ENCODE measurements around the gene TLR9. TPM values are rescaled to one million over a fixed set of nuclear protein-coding genes. Genes with fewer than 3 reads are reported as not detected.

Gene TLR9
- total and polyA plus RNA-seq, 9 of the 15 experiments (the other 6 are each of a cell fraction or from before 2014, with no cell fraction given) = not detected

DNA sequence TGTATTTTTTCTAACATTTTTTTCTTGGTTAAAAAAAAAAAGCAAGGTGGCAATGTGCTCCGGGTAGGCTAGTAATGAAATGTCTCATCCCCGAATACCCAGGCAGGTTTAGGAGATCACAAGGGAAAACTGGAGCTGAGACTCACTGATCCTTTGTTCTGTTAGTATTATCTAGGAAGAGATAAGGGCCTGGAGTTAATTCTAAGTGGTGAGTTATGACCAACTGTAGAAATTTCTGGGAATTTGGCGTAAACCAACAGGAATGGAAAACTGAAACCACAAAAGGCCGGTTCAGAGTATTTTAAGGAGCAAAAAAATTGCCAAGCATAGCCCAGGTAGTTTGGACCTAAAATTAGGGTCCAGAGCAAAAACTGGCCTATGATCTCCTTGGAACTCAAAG lies 32.5 kb upstream of the TLR9 start (continued):
- no peak for TF ChIP-seq CREB5 (CRISPR knock-in tag; IDR thresholded peaks at IDR 0.05)
- TF ChIP-seq ZNF23 (CRISPR knock-in tag; IDR thresholded peaks at IDR 0.05) = no peak

- Histone ChIP-seq H3K27me3 (ENCODE audit: control insufficient read depth in 2 of 2, insufficient read depth in 2 of 2, low read length in 2 of 2) (no peaks in the 10 kb centered on the region), H3K79me2 (ENCODE audit: control insufficient read depth, insufficient read depth, low read length) (peaks cover 6% of the 10 kb centered on the region; the same call in 2 of the 3 replicates), H4K20me1 (replicated peaks; ENCODE audit: control insufficient read depth, insufficient read depth, low read length) (no peaks in the 10 kb centered on the region), H2AFZ (ENCODE audit: low read depth, low read length) (no peak overlapping the region), H3K4me2 (ENCODE audit: insufficient read depth, low read length) (no peak overlapping the region), H3K27ac (ENCODE audit: extremely low read depth, low read depth, low read length) (no peak overlapping the region), H3K9me3 (replicated peaks; ENCODE audit: control insufficient read depth, insufficient read depth, low read depth, low read length) (no peaks in the 10 kb centered on the region), H3K4me3 (no peak overlapping the region), H3K36me3 (ENCODE audit: control insufficient read depth, insufficient read depth, low read length) (peaks cover 97% of the 10 kb centered on the region), H3K9me1 (ENCODE audit: control insufficient read depth, insufficient read depth, low read length) (no peaks in the 10 kb centered on the region), H3K9ac (ENCODE audit: insufficient read depth in 1 of 2, low read depth in 2 of 2, low read length in 2 of 2) (no peak overlapping the region), H3K4me1 (replicated peaks in 1 of 2; ENCODE audit: control insufficient read depth in 2 of 2, insufficient read depth in 2 of 2, low read length in 2 of 2) (peaks cover 0 to 19% of the 10 kb centered on the region in 2 experiments; a peak in 4 of 5 replicates)
- TF ChIP-seq NFYB (IDR thresholded peaks at IDR 0.05; ENCODE audit: extremely low read depth, insufficient read length) (no peak), NFE2 (IDR thresholded peaks at IDR 0.05; ENCODE audit: low read depth) (no peak), KLF6 (CRISPR knock-in tag; IDR thresholded peaks at IDR 0.05; ENCODE audit: borderline replicate concordance) (no peak), ZNF589 (CRISPR knock-in tag; IDR thresholded peaks at IDR 0.05; ENCODE audit: low read depth) (no peak), NONO (IDR thresholded peaks at IDR 0.05; ENCODE audit: low read depth in 2 of 2, low read length in 1 of 2) (no peak), ZNF253 (CRISPR knock-in tag; conservative IDR thresholded peaks at IDR 0.05) (no peak), TAL1 (IDR thresholded peaks at IDR 0.05) (no peak), ZNF347 (CRISPR knock-in tag; IDR thresholded peaks at IDR 0.05; ENCODE audit: low read depth) (no peak), YBX1 (IDR thresholded peaks at IDR 0.05) (no peak), HCFC1 (IDR thresholded peaks at IDR 0.05; ENCODE audit: low read depth, low read length) (no peak), KDM2B (CRISPR knock-in tag; IDR thresholded peaks at IDR 0.05) (no peak), SMAD4 (CRISPR knock-in tag; conservative IDR thresholded peaks at IDR 0.05) (no peak), CBX8 (IDR thresholded peaks at IDR 0.05; ENCODE audit: borderline replicate concordance, extremely low read depth, low read depth, low read length, poor library complexity, severe bottlenecking) (no peak), ZSCAN29 (IDR thresholded peaks at IDR 0.05) (no peak)
- in situ Hi-C loops (cut with MboI) = no loop called here
- FAIRE-seq (no peak), DNase-seq (ENCODE audit: extremely low read depth in 1 of 4, low spot score in 3 of 4) (no peak), ATAC-seq (no peak)
- no TSS peak for BruUV-seq (replicated peaks)
- WGBS (ENCODE audit: insufficient coverage, low coverage, missing lambda C conversion rate) = 92% methylated on average over 3 of the region's 4 CpGs
- POLR2A ChIA-PET = no interaction called here
- intact Hi-C loops (cut with micrococcal nuclease) = no loop called here
- CTCF ChIA-PET (ENCODE audit: low intra/inter-chr PET ratio) = no interaction called here
Measured at GRCh38 chr3:52256622-52257021, 31.2 kb upstream of the TLR9 start.

All from K562 (cell line).